GM13976 (cell line): ENCODE data around the gene RIN1.

Experiments
- DNase-seq: peaks from one replicate; pipeline ENCODE4 v3.0.0; 2012; ENCODE audit warnings: low spot score
- in situ Hi-C: fragments of 300-500 bp; cut with MboI; formaldehyde crosslinking; loops from one replicate; pipeline ENCODE4 v1.12.0; 2022; ENCODE audit warnings: low sequenced_read_pairs, mixed read lengths, inconsistent platforms; ENCODE audit not compliant: unreplicated experiment
- TF ChIP-seq, protein P1 (sequence below): IDR thresholded peaks from 2 replicates; pipeline ENCODE4 v1.5.1; 2012; ENCODE audit warnings: borderline replicate concordance, mild to moderate bottlenecking; ENCODE audit not compliant: insufficient read depth; ENCODE audit errors: extremely low read depth, missing control alignments, control extremely low read depth

The RIN1 gene

DNA sequence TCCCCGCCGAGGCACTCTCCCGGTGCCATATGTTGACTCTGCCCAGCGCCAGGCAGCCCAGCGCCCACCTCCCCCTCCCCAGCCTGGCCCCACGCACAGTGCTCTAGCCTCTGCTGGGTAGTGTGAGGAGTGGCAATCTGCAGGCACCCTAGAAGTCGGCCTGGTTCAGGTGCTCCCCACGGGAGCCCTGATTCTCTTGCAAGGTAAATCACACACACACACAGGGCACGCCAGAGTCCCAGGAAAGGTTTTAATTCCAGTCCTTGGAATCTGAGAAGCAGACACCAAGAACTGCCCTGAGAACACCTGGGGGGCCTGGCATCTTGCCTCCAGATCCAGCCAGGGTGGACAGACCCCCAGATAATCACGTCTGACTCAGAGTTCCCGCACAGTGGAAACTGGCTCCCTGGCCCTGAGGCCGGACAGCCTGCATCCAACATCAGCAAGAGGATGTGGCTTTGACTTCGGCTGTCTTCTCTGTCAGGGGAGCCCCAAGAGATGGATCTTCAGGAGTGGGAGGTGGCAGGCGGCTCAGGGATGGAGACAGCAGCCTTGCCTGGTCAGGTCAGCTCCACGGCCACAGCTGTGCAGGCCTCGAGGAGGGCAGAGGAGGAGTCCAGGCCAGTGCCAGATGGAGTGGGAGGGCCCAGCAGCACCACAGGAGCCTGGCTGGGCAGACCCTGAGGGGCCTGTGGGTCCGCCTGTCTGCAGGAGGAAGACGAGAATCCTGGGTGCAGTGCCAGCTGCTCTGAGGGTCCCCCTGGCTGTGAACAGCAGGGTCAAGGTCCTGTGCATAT, 1.1 kb upstream of the RIN1 start:
- in situ Hi-C loops = no loop called here
- no peak for DNase-seq
- TF ChIP-seq, protein P1, sequence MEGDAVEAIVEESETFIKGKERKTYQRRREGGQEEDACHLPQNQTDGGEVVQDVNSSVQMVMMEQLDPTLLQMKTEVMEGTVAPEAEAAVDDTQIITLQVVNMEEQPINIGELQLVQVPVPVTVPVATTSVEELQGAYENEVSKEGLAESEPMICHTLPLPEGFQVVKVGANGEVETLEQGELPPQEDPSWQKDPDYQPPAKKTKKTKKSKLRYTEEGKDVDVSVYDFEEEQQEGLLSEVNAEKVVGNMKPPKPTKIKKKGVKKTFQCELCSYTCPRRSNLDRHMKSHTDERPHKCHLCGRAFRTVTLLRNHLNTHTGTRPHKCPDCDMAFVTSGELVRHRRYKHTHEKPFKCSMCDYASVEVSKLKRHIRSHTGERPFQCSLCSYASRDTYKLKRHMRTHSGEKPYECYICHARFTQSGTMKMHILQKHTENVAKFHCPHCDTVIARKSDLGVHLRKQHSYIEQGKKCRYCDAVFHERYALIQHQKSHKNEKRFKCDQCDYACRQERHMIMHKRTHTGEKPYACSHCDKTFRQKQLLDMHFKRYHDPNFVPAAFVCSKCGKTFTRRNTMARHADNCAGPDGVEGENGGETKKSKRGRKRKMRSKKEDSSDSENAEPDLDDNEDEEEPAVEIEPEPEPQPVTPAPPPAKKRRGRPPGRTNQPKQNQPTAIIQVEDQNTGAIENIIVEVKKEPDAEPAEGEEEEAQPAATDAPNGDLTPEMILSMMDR = no peak

DNA sequence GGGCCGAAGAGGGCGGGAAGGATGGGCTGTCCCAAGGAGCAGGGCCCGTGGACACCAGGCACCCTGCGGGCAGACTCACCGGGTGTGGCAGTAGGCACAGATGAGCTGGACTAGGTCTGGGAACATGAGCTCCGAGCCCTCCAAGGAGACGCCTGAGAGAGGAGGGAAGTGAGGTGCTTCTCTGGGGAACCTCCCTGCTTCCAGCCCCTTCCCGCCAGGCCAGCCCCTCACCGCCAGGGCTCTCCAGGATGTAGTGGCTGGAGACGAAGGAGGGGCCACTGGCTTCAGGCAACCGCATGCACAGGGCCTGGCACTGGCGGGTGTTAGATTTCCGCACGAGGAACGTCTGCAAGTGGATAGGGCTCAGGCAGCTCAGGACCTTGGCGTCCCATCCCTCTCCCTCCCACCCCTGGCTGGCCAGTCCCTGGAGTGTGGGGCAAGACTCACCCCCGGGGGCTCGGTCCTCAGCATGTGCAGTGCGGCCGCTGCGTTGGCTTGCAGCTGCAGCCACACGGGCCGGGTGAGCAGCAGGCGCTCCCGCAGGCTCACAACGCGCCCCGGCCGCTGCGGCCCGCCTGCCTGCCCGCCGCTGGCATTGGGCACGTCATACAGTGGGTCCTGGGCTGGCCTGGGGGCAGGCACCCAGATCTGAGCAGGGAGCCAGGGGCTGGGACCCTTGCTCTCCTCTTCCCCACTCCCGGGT, 552 bp downstream of the RIN1 start:
- TF ChIP-seq, protein P1 = no peak
- in situ Hi-C loops = no loop called here
- DNase-seq = no peak

DNA sequence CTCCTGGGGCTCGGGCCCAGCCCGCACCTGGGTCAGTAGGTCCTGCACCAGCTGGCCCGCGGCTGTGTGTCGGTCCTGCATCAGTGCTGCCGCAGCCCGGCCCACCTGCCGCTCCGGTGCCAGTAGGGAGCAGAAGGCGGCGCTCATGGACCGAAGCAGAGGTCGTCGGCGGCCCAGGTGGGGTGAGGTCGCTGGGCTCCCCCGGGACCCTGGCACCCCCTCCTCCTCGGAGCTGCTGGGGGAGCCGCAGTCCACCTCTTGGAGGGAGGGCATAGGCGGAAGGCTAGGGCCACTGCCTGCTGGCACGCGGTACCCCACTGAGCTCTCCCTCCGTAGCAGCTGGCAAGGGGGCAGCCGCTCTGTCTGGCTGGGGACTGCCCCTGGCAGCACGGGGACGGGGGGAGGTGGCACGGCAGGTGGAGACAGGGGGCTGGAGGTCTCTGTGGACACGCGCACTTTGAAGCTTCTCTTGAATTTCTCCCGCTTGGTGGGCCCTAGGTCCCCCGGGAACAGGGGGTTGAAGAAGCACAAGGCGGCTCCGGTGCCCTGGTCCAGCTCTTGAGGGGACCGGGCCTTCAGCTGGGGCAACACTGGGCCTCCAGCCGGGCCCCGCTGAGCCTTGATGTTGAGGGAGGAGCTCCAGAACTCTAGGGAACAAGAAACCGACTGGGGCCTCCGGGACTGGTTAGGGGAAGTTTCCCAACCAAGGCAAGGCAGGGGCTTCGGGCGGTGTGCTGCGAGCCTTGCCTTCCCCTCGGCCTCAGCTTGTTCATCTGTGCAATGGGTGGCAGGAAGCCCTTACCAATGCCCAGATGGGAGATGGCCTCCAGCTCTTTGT, 1.4 kb downstream of the RIN1 start:
- in situ Hi-C loops = no loop called here
- DNase-seq = no peak
- TF ChIP-seq, protein P1 = no peak

DNA sequence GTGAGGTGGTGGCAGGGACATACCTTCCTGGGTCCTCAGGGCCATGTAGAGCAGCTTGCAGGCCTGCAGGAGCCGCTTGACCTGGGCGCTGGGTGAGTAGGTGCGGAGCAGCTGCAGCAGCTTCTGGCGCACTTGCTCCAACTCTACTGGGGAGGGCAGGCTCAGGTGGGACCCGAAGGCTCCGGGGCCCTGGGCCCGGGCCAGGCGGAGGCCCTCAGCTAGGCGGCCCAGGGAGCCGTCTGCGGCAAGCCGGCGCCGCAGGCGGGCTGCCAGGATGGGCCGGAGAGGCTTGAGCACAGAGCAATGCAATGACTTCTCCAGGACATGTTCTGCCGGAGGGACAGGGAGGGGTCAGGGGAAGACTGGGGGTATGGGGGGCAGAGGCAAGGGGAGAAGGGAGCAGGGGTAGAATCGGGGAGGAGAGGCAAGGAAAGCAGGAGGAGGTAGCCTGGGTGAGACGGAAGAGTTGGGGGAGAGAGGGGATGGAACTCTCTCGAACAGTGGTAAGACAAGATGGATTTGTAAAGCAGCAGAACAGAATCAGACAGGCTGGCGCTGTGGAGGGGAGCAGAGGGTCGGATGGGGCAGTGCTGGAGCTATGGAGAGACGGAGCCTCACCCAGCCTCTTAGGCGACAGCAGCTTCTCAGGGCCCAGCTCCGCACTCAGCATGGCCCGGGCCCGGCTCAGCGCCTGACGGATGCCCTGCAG, 2.2 kb downstream of the RIN1 start:
- in situ Hi-C loops = no loop called here
- TF ChIP-seq, protein P1 = no peak
- DNase-seq = no peak

DNA sequence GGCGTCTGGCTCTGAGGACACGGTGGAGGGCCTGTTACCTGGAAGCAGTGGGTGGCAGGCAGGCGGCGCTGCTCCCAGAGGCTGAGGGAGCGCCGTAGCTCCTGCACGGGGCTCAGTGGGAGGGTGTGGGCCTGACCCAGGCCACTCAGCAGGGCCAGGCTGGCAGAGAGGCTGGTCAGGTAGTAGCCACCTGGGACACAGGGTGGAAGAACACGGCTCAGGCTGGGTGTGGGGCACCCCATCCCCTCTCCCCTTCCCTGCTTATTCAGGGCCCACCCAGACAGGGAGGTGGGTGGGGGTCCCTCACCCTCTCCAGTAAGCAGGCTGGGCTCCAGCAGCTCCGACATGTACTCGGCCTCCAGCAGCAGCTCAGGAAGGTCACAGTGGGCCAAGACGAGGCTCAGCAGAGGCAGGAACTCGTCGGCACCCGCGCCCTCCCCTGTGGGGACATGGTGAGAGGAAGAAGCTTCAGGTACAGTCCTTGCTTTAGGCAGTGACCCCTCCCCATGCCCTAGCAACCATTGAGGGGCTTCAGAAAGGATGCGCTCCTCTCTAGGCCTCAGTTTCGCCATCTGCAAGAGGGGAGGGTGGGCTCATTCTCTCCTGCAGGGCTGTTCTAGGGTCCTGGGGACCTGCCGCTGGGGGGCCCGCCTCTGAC, 2.9 kb downstream of the RIN1 start:
- TF ChIP-seq, protein P1 = no peak
- in situ Hi-C loops = no loop called here
- no peak for DNase-seq
